Right lung (tissue), 5 donors: ENCODE results near the gene BMI1. TPM values are rescaled to one million over a fixed set of nuclear protein-coding genes. Genes with fewer than 3 reads are reported as not detected.
"Not testable (repeated sequence)": the region's sequence is repeated elsewhere in the genome, so short reads cannot be mapped to it uniquely, and the experiment has no call there.

Experiments
- DNase-seq, 2 donors: peaks; one replicate each; pipeline ENCODE4 v3.0.0-alpha.2; 2013
- polyA plus RNA-seq, 5 donors: library from polyadenylated mRNA; unstranded; fragments of 120-200 nt; gene quantifications; one replicate each; pipeline versions ENCODE4 v1.2.1 to v1.2.3, GENCODE V29; 2013; ENCODE audit warnings: inconsistent platforms in 1 of 5, low replicate concordance in 1 of 5; ENCODE audit not compliant: insufficient read length in 5 of 5, insufficient read depth in 1 of 5

The BMI1 gene
- polyA plus RNA-seq, 5 donors, result 78.5 to 127 (median 108) TPM

DNA sequence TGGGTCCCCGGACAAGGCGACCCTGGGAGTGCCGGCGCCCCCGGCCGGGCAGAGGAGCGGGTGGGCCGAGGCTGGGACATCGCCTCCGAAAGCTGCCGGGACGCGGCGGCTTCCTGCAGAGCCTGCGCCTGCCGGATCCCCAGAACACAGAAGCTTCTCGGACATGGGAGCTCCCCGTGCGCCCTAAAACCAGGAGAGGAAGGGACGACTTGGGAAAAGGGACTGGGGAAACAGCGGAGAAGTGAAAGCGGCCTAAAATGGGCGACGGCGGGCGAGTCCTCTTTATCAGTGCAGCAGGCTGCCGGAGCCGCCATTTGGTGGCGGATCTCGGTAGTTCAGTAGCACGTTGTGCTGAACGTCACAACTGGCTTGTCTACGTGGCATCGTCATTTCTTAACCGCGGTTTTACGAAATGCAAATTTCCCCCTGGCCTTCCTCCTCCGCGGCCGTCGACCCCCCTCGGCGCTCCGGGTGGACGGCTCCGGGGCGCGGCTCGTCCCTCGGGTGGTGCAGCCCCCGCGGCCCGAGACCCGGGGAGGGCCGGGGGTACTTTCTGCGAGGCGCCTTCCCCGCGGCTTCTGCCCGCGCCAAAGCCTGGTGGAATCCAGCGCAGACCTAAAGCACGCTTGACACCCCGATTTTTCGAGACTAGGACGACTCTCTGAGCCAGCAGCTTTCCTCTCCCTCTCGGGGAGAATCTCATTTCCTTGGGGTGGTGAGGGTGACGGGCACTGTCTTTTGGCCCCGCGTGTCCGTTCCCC, 14.5 kb downstream of the BMI1 start:
- DNase-seq, result peak in 1 of 2 donors; percentile 64

DNA sequence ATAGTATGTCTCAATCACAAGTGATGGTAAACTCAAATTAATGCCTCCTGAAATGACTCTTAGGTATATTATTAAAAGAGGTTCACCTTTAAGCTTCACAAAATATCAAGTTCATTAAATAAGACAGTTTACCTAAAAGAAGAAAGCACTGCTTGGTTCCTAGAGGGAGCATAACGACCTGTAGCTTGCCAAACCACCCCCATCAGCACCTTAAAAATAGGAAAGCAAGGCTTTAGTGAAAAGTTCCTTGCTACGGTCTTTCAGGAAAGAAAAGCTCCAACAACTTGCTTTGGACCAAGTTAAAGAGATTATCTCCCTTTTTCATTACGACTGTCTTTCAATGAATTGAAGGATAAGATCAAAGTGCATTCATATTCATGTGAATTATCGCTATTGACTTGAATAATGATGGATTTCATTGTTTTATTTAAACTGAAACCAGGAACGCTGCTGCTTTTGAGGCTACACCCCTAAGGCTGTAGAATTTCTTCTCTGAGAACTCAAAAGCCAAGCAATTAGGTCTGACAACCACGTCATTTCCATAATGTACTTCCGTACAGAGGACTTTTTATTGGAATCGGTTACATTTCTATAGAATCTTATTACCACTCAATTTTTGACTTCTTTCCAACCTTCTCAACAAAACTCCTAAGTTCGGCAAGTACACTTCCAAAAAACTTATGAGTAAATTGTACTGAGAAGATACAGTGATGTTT, 17.4 kb downstream of the BMI1 start:
- DNase-seq, result peak in 1 of 2 donors; percentile 19

DNA sequence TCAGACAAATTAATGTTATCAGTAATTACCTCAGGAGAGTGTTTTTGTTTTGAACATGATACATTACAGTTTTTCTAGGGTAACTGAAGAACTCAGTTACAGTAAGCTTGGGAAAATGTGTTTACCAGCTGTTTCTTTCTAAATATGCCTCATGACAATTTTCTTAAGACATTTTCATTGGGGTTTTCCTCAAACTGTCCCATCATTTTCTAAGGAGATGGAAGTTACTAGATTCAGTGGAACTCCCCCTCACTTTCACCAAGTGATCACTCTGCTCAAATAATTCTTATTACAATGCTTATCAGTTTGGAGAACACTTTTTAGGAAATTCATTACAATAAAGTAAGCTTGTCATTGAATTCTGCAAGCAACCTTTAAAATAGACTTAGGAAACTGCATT, 18.0 kb downstream of the BMI1 start:
- no peak for DNase-seq

DNA sequence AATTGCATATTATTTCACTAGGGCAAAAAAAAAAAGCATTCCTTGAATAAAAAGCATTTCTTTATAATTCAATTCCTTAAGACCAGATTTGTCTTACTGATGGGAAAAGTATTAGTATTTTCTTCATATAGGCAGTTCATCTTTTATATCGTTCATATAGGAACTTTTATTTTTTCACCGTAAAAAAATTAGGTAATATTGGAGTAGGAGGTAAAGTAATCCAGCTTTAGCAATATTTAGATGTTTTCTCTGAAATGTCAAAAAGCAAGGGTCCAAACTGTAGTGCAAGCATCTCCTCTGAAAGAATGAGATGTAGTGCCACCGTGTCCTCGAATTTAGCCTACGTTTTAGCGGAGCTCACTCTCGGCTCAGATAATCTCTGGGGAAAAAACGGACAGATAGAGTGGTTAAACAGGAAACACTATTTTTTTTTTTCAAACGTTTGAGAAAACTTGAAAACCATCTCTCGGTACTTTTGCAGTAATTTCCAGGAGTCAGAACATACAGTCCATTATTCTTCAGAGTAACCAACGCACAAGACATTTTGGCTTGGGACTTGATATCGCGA, 18.9 kb downstream of the BMI1 start:
- no peak for DNase-seq

DNA sequence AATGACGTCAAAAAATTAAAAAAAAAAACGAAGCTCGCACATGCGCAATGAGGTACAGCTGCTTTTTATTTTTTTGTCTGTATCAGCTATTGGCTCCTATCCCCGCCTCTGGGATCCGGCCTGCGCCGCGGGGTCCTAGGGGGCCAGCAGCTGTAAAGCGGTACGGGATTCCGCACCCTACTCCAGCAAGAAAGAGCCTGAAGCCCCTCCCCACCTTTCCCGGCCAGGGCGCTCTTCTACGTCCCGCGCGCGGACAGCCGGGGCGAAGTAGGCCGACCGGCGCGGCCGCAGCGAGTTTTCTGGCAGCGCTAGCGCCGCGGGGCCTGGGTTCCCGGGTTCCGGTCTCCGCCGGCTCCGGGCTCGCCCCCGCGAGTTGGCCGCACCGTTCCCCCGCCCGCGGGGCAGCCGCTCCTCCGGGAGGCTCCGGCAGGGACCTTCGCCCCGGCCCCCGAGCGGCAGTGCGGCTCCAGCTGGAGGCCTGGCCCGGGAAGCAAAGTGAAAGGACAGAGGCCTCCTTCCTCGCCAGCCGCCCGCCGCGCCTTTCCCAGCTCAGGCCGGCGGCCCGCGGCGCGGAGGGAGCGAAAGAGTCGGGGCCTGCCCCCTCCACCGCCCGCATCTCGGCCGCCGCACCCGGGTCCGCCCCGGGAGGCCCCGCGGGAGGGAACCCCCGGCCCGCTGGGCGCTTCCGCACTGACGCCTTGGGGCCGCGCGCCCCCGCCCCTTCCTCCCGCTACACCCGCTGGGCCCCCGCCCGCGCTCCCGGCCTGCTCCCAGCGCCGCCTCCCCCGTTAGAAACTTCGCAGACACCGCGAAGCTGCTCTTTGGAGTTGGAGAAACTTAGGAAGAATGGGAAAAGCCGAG, 19.7 kb downstream of the BMI1 start:
- peak; percentile 87 to 89 for DNase-seq

DNA sequence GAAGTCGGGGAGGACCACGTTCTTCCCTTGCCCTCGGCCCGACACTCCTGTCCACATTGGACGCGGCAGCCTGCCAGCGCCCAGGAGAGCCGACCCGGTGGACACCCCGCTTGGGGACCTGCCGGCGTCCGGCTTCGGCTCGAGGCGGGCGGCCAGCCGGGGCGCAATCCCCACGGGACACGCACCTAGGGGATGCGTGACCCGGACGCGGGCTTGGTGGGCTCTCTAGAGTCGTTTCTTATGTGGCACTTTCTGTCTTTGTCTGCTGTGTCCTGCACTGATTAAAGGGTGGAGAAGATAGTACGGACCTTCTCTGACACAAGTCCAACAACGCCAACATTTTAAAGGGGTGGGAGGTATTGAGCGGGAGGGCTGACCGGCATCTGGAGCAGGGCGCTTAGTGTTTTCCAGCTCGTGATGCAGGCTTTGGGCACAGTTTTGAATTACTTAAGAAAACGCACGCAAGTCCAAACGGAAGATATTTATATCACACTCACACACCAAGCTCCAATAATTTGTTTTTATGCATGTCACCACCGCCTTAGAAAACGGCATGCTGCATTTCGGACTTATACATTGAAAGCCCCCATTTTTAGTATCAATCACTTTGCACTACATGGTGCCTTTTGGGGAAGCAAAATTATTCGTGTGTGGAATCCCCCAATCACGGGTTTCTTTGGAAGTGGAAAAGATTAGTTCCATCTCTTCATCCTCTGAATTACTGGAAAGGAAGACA, 20.5 kb downstream of the BMI1 start:
- peak in 1 of 2 donors; percentile 46 for DNase-seq

DNA sequence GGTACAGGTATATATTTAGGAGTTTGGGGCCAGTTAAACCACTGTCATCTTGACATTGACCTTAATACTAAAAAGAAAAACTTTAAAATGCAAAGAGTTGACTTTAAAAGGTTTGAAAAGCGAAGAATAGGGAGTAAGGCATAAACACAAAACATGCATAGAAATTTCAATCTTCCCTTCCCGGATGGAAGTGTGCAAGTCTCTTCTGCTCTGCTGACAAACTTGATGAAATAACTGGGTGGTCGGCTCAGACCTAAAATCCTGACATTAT, 21.0 kb downstream of the BMI1 start:
- no peak for DNase-seq

DNA sequence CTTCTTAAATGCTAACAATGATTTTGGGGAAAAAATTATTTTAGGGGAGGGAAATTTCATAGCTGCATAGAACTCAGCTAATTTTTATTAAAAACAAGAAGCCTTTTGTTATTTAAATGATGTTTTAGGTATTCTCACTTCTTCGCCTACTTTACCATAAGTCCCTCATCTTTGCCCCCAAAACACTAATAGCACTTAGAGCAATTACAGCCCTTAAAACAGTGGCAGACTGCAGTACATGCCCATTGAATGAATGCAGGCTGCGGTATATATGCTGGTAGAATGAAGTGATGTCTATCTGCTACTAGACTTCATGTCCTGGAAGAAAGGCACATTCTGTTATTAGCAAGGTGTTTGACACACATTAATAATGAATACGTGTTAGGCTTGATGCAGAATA, 21.5 kb downstream of the BMI1 start:
- DNase-seq, result peak in 1 of 2 donors; percentile 13

DNA sequence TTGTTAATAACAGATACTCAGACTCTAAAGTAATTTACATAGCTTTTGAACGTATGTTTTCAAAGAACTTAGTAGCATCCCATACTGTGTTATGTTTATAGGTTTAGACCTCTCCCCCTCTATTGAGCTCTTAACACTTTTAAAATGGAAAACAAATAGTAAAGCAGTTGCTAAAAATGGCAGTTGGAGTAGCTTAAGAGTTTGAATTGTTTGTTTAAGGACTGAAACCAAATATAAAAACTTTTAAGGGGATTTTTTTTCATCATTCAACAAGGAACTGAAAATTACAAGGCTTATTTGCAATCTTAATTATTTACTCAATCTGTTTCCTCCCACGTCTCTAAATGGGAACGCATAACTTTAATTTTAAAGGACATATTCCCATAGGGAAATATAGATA, 22.8 kb downstream of the BMI1 start:
- peak in 1 of 2 donors; percentile 14 for DNase-seq

DNA sequence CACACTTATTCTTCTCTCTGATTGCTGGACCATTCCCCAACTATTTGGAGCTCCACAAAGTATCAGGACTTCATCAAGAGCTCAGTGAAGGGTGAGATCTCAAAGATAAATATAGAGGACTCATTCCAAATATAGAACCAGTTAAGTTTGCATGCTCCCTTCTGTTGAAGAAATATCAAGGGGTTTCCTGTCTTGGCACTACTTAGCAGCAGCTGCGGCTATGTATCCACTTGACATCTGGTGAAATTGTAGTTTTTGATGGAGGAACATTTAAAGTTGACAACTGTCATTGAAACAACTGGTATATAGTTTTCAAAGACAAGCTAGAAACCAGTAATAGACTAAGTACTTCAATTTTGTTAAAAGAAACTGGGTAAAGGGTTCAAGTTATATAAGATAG, 23.4 kb downstream of the BMI1 start:
- DNase-seq, result peak in 1 of 2 donors; percentile 6

DNA sequence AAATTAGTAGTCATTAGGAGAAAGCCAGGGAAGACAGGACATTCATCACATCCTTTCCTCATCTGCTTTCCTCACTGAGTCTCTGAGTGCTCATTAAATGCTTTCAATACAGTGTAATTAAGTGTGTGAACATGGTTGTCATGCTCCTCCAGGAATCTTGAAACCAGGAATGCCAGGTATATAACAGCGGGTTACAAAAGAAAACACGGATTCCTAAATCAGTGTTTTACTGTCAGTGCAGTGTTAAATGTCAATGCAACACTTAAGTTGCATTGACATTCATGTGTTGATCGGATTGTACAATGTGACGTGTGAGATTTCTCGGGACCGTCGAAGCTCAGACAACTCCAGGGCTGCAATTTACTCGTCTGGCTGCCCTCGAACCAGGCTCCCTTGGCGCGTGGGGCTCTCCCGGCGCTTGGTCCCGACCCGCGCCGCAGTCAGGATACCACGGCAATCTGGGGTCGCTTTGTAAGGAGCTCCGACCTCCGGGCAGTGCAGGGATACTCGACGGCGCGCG, 23.9 kb downstream of the BMI1 start:
- no peak for DNase-seq

DNA sequence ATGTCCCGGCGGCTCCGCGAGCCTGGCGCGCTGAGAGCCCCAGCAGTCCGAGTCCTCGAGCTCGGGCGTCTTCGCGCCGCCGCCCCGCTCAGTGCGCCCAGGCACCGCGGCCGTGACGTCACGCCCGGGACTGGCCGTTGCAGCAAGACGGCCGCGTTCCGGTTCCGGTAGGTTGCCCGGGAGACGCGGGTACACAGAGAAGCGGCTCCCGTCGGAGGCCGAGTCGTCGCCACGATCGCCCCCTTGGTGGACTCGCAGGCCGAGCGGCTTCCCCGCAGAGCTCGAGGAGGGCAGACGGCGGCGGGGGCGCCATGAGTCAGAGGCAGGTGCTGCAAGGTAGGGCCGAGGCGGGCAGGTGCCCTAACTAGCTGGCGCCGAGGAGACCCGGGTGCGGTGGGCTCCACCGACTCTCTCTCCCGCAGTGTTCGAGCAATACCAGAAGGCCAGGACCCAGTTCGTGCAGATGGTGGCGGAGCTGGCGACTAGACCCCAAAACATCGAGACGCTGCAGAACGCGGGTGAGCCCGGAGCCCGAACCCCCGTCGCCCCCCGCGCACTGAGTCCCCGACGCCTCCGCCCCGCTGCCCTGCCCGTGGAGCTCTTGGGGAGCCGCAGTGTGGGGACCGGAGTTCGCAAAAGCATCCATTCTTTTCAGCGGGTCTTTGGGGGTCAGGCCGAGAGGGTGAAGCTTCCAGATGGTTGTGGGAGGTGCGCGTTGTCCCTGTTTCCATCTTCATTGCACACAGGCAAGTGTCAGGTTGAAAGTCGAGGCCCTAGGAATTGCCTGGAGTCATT, 24.6 kb downstream of the BMI1 start, which contains the start of gene SPAG6:
Gene SPAG6 (plus strand): TSS at position 196 of the 795 bp plus-strand sequence. CDS start 116 bp downstream, at position 312.
- no peak for DNase-seq

DNA sequence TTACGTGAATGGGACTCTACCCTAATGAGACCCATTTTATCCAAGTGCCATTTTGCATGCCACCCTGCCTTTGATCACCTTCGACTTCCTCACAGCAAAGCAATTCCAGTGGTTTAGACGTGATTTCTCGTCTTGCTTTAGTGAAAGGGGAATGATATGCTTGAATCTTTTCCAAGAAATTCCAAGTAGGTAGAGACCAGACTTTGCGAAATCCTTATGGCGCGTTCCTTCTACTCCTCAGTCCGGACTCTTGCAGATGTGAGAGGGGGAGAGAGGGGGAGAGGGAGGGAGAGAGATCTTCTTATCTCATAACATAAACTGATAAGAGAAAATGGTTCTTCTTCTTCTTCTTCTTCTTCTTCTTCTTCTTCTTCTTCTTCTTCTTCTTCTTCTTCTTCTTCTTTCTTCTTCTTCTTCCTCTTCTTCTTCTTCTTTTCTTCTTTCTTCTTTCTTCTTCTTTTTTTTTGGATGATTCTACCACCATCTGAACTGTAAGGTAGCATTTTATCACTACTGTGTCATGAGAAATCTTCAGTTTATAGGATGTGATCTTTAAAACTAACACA, 25.3 kb downstream of the BMI1 start:
- DNase-seq, result no peak

DNA sequence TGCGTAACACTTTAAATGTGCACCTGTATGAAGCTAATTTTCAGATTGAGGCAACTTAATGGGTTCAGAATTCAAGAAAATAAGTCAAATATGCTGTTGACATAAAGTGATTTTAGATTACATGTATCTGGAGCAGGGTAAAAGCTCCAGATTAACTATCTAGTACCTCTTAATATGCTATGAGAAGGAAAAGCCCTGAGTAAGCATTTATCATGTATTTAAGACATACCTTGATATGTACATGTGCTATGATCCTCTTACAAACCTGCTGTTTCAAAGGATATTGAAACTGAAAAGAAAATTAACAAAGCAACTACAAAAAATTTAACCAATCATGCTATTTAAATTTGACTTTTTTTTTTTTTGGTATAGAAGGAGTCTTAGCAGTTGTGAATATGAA, 28.9 kb downstream of the BMI1 start:
- no peak for DNase-seq

DNA sequence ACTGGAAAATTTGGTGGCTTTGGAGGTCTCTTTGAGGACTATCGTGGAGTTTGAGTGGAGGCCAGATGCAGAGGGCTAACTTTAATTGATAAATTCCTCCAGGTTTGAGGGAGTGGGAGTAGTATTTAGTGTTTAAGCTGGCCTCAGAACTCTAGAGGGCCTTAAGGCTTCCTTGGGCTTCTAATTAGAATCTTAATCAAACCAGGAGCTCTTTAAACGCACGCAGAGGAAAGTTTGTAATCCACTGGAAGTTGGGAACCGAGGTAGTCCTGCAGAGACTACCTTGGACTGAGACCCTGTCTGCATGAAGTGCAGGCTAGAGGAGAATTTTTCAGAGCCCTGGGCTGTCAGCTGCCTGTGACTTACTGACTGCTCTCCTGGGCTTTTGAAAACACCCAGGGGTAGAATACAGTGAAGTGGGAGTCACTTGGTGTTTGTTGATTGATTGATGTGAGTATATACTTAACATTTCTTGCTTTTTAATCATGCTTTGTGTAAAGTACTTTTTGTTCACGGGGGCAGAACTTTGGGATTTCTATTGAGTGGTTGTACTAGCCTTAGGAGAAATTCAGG, 30.3 kb downstream of the BMI1 start:
- no peak for DNase-seq

DNA sequence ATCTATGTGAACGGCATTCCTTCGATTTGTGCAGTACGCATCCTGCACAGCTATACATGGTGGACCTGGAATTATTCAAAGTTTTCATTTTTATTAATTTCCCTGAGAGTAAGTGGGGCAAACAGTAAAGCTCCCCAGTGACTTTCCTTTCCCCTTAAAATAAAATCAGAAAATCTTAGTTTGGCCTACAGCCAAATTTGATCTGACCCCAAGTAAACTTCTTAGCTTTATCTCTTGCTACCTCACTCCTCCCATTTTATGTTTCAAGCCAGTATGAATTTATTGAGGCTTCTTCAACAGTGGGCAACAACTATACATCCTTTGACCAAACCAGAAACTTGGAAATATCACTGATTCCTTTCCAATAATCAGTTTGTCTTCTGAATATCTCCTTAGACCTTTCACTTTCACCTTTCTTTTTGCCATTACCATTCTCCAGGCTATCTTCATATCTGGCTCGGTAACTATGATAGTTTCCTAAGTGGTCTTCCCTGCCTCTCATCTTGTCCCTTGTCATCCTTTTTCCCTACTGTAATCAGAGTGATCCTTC, 35.5 kb downstream of the BMI1 start:
- DNase-seq, result no peak

DNA sequence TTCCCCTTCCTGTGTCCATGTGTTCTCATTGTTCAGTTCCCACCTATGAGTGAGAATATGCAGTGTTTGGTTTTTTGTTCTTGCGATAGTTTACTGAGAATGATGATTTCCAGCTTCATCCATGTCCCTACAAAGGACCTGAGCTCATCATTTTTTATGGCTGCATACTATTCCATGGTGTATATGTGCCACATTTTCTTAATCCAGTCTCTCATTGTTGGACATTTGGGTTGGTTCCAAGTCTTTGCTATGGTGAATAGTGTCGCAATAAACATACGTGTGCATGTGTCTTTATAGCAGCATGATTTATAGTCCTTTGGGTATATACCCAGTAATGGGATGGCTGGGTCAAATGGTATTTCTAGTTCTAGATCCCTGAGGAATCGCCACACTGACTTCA, 36.9 kb downstream of the BMI1 start:
- not testable (repeated sequence) for DNase-seq

DNA sequence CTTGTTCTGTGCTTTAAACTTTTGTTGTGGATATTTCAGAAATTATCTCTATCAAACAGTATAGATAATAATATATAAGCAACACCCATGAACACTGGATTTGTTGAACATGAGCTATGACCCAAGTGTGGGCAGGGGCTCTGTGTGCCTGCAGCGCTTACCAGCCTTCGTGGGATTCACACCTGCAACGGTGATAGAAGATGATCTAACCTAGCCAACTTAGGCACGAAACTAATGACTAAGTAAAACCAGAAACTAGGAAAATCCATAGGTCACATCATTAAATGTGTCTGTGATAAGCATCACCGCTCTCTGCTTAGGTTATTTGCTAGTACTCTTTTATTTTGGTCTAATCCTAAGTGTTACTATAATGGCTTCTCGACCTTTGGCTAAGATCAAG, 42.4 kb downstream of the BMI1 start:
- DNase-seq, result no peak

DNA sequence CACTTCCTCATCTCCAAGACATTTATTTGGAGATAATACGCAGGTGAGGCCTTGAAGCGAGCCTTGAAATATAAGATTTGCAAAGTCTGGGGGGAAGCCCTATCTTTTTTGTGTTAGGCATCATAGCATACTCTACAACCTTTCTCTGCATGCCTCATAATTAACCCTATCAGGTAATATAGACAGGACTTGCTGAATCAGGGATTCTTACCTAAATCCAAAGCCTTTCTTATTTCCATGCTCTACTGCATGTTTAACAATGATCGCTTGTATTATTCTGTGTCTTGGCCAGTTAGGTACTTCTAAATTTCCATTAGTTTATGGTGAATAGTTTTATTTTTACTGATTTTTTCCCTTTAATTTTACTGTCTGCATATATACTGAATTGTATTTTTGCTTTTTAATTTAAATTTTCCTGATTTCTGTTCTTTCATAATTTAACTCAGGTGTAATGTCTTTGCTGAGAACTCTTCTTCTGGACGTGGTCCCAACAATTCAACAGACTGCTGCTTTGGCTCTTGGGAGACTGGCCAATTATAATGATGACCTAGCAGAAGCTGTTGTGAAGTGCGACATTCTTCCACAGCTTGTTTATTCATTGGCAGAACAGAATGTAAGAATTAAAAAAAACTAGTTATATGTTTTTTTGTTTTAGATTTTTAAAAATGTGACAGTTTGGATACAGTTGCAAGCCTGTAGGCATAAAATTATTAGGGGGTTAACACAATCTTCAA, 43.7 kb downstream of the BMI1 start:
- DNase-seq, result no peak
